A673 (cell line): ENCODE measurements around the gene MED23.

ENCODE experiments used
- EZH2 ChIP-seq: fragments of 200-600 bp; sonication (generic); IDR thresholded peaks from 2 replicates; pipeline ENCODE4 v1.6.1; 2017; ENCODE audit warnings: borderline replicate concordance, low read depth, mild to moderate bottlenecking, mixed read lengths, antibody characterized with exemption, low read length; ENCODE audit not compliant: poor library complexity, severe bottlenecking
- TF ChIP-seq, protein P1 (sequence below): fragments of 300-800, 200-600 bp; sonication (generic); conservative IDR thresholded peaks from 2 replicates; pipeline ENCODE4 v1.5.1; 2017; ENCODE audit warnings: low read depth, mild to moderate bottlenecking, antibody characterized with exemption, low read length, moderate library complexity, mixed read lengths

DNA sequence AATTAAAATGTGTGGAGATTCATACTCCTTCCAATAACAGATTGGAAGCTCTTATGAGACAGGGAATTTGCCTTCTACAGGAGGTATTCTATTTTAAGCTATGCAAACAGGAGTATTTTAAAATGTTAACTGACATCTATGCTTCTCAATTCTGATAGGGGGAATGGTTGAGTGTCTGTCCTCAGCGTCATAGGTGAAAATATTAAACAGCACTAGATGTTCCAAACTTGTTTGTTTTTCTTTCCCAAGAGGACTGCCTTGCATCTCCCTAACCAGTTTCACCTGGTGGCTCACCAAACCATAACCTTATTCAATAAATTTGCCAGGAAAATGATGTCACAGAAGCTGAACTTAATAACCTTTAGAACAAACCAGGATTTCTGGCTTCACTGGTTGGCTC, 79.6 kb downstream of the MED23 start:
- TF ChIP-seq, protein P1, sequence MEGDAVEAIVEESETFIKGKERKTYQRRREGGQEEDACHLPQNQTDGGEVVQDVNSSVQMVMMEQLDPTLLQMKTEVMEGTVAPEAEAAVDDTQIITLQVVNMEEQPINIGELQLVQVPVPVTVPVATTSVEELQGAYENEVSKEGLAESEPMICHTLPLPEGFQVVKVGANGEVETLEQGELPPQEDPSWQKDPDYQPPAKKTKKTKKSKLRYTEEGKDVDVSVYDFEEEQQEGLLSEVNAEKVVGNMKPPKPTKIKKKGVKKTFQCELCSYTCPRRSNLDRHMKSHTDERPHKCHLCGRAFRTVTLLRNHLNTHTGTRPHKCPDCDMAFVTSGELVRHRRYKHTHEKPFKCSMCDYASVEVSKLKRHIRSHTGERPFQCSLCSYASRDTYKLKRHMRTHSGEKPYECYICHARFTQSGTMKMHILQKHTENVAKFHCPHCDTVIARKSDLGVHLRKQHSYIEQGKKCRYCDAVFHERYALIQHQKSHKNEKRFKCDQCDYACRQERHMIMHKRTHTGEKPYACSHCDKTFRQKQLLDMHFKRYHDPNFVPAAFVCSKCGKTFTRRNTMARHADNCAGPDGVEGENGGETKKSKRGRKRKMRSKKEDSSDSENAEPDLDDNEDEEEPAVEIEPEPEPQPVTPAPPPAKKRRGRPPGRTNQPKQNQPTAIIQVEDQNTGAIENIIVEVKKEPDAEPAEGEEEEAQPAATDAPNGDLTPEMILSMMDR = no peak
- no peak for TF ChIP-seq EZH2
